ENCODE results near the gene ZFY. TPM values are rescaled to one million over a fixed set of nuclear protein-coding genes. Genes with fewer than 3 reads are reported as not detected.

Gene ZFY
- total RNA-seq, 1 experiment from 2014 or later, result 3.5 TPM

GRCh38 chrY:2885880-2886279, 49.3 kb upstream of the ZFY start:
- ChIA-PET CTCF (no interaction called here), POLR2A (no interaction called here), RAD21 (ENCODE audit: low non-redundant PET in 1 of 2, low total read pairs in 2 of 2, uncharacterized antibody in 2 of 2, unreplicated experiment in 2 of 2) (no interaction called here)
- TF ChIP-seq REST (IDR thresholded peaks at IDR 0.05; ENCODE audit: low read depth) (no peak), CTCF (IDR thresholded peaks at IDR 0.05 in 2 of 3, conservative IDR thresholded peaks at IDR 0.05 in 1 of 3; ENCODE audit: borderline replicate concordance in 1 of 3, insufficient read depth in 1 of 3, low read depth in 2 of 3, low read length in 2 of 3) (no peak), MAX (IDR thresholded peaks at IDR 0.05) (no peak), POLR2A (IDR thresholded peaks at IDR 0.05; ENCODE audit: borderline replicate concordance, extremely low read depth, insufficient read depth, insufficient read length) (no peak)
- Histone ChIP-seq H3K9me2 (ENCODE audit: insufficient read depth) (no peaks in the 10 kb centered on the region), H3K9me3 (ENCODE audit: control insufficient read depth in 1 of 2, insufficient read depth in 1 of 2, low read depth in 1 of 2, low read length in 2 of 2) (no peaks in the 10 kb centered on the region), H3K27me3 (ENCODE audit: insufficient read depth, low read length) (no peaks in the 10 kb centered on the region), H3K4me2 (ENCODE audit: low read length) (no peak overlapping the region), H3K36me3 (ENCODE audit: control insufficient read depth in 1 of 2, insufficient read depth in 2 of 2, low read length in 2 of 2) (no peaks in the 10 kb centered on the region), H3K4me1 (ENCODE audit: control insufficient read depth in 1 of 2, insufficient read depth in 2 of 2, low read length in 2 of 2) (no peaks in the 10 kb centered on the region), H3K9ac (ENCODE audit: low read length) (no peak overlapping the region), H4K20me1 (ENCODE audit: insufficient read depth) (no peaks in the 10 kb centered on the region), H3K27ac (ENCODE audit: low read depth, low read length) (no peak overlapping the region), H3K79me2 (ENCODE audit: insufficient read depth, low read length) (no peaks in the 10 kb centered on the region), H2AFZ (ENCODE audit: low read depth, low read length, poor library complexity, severe bottlenecking) (no peak overlapping the region), H3K4me3 (replicated peaks in 1 of 2; ENCODE audit: low read depth in 1 of 2, low read length in 2 of 2) (no peak overlapping the region)
- BruUV-seq (replicated peaks), result no TSS peak
- ATAC-seq (no peak), DNase-seq (ENCODE audit: low read depth, low spot score) (no peak)
- intact Hi-C loops (cut with micrococcal nuclease), result no loop called here

All from HCT116 (cell line).